Mammary epithelial cell (primary cell): ENCODE measurements around the gene CHIT1.

Source experiments
- CTCF ChIP-seq, 2 donors: IDR thresholded peaks in 1 of 2; conservative IDR thresholded peaks in 1 of 2; 2 replicates each; pipeline ENCODE4 v1.5.1; 2011 to 2012; ENCODE audit warnings: inconsistent platforms in 2 of 2, low read length in 2 of 2, mild to moderate bottlenecking in 2 of 2, control low read depth in 1 of 2, low read depth in 1 of 2; ENCODE audit not compliant: insufficient read depth in 1 of 2; ENCODE audit errors: extremely low read depth in 1 of 2
- EZH2 ChIP-seq: IDR thresholded peaks from 2 replicates; pipeline ENCODE4 v1.6.1; 2012; ENCODE audit warnings: low read length, inconsistent platforms, borderline replicate concordance

GRCh38 chr1:203199002-203199401 is 30.5 kb downstream of the CHIT1 start:
- TF ChIP-seq CTCF (conservative IDR thresholded peaks at IDR 0.05 in 1 of 2, IDR thresholded peaks at IDR 0.05 in 1 of 2; ENCODE audit: extremely low read depth in 1 of 2, insufficient read depth in 1 of 2, low read depth in 1 of 2, low read length in 2 of 2), result no peak
- TF ChIP-seq EZH2, result no peak
